Measurements from ENCODE around the gene PRRC2C.

- TF ChIP-seq CTCF (IDR thresholded peaks at IDR 0.05) = no peak
- no peak for TF ChIP-seq POLR2AphosphoS5 (IDR thresholded peaks at IDR 0.05)
- TF ChIP-seq POLR2A (IDR thresholded peaks at IDR 0.05) = no peak
- no peak for TF ChIP-seq EP300 (IDR thresholded peaks at IDR 0.05)
These were observed 21.4 kb downstream of the PRRC2C start for GRCh38 chr1:171506525-171507304.
